Activated T-cell treated with anti-CD3 and anti-CD28 coated beads, Interleukin-2, amount 50 U/mL, for 24 hours (primary cell): ENCODE results near the gene IL22RA2.
"Not testable (repeated sequence)": the region's sequence is repeated elsewhere in the genome, so short reads cannot be mapped to it uniquely, and the experiment has no call there.

Experiments used
- DNase-seq: peaks from one replicate; pipeline ENCODE4 v3.0.0-alpha.2; 2020
- H3K27ac Mint-ChIP-seq: 2 replicates; pipeline ENCODE4 v1.8.0; 2020; ENCODE audit warnings: mild to moderate bottlenecking, mixed read lengths
- H3K27me3 Mint-ChIP-seq: 2 replicates; pipeline ENCODE4 v1.8.0; 2020; ENCODE audit warnings: mixed read lengths
- H3K36me3 Mint-ChIP-seq: 2 replicates; pipeline ENCODE4 v1.8.0; 2020; ENCODE audit warnings: low read depth, mixed read lengths
- H3K4me1 Mint-ChIP-seq: 2 replicates; pipeline ENCODE4 v1.8.0; 2020; ENCODE audit warnings: low read depth, mixed read lengths
- H3K4me3 Mint-ChIP-seq: 2 replicates; pipeline ENCODE4 v1.8.0; 2020; ENCODE audit warnings: mild to moderate bottlenecking, moderate library complexity, mixed read lengths
- H3K9me3 Mint-ChIP-seq: 2 replicates; pipeline ENCODE4 v1.8.0; 2020; ENCODE audit warnings: mixed read lengths

Gene IL22RA2

GRCh38 chr6:137111296-137112066 is 62.0 kb downstream of the IL22RA2 start:
- H3K36me3 Mint-ChIP-seq = no peaks in the 10 kb centered on the region
- DNase-seq = no peak
- no peaks in the 10 kb centered on the region for H3K9me3 Mint-ChIP-seq

GRCh38 chr6:137107767-137108105 is 65.7 kb downstream of the IL22RA2 start:
- peaks cover 5% of the 10 kb centered on the region for H3K27me3 Mint-ChIP-seq
- H3K9me3 Mint-ChIP-seq = no peaks in the 10 kb centered on the region
- H3K4me1 Mint-ChIP-seq = peaks cover 16% of the 10 kb centered on the region
- DNase-seq = no peak
- H3K4me3 Mint-ChIP-seq = no peak overlapping the region
- no peak overlapping the region for H3K27ac Mint-ChIP-seq
- H3K36me3 Mint-ChIP-seq = no peaks in the 10 kb centered on the region

More at GRCh38 chr6:137111296-137112066, 62.0 kb downstream of the IL22RA2 start:
- no peak overlapping the region for H3K4me3 Mint-ChIP-seq
- H3K27ac Mint-ChIP-seq = no peak overlapping the region
- H3K27me3 Mint-ChIP-seq = peaks cover 5% of the 10 kb centered on the region
- no peaks in the 10 kb centered on the region for H3K4me1 Mint-ChIP-seq

- H3K9me3 Mint-ChIP-seq, H3K27ac Mint-ChIP-seq, H3K4me3 Mint-ChIP-seq, H3K36me3 Mint-ChIP-seq, H3K27me3 Mint-ChIP-seq, DNase-seq: not testable (repeated sequence)
- H3K4me1 Mint-ChIP-seq = peaks cover 21% of the 10 kb centered on the region
Measured at GRCh38 chr6:137107047-137107766, 66.2 kb downstream of the IL22RA2 start.

- Mint-ChIP-seq H3K27ac (no peak overlapping the region), H3K36me3 (no peaks in the 10 kb centered on the region), H3K4me3 (no peak overlapping the region), H3K9me3 (no peaks in the 10 kb centered on the region), H3K27me3 (no peaks in the 10 kb centered on the region), H3K4me1 (peaks cover 21% of the 10 kb centered on the region)
- no peak for DNase-seq
Measured at GRCh38 chr6:137106183-137106582, 67.3 kb downstream of the IL22RA2 start.

- Mint-ChIP-seq H3K4me1 (peaks cover 21% of the 10 kb centered on the region), H3K27ac (no peak overlapping the region), H3K27me3 (no peaks in the 10 kb centered on the region), H3K9me3 (no peaks in the 10 kb centered on the region), H3K4me3 (no peak overlapping the region), H3K36me3 (no peaks in the 10 kb centered on the region)
- DNase-seq = no peak
Measured at GRCh38 chr6:137105375-137105774, 68.1 kb downstream of the IL22RA2 start.

GRCh38 chr6:137104926-137105325 is 68.5 kb downstream of the IL22RA2 start:
- H3K4me1 Mint-ChIP-seq = peaks cover 21% of the 10 kb centered on the region
- H3K9me3 Mint-ChIP-seq = no peaks in the 10 kb centered on the region
- no peak overlapping the region for H3K27ac Mint-ChIP-seq
- DNase-seq = no peak
- no peak overlapping the region for H3K4me3 Mint-ChIP-seq
- H3K36me3 Mint-ChIP-seq = no peaks in the 10 kb centered on the region
- no peaks in the 10 kb centered on the region for H3K27me3 Mint-ChIP-seq

GRCh38 chr6:137102851-137103492 is 70.5 kb downstream of the IL22RA2 start:
- peaks cover 24% of the 10 kb centered on the region for H3K4me1 Mint-ChIP-seq
- H3K4me3 Mint-ChIP-seq = no peak overlapping the region
- H3K9me3 Mint-ChIP-seq = no peaks in the 10 kb centered on the region
- H3K36me3 Mint-ChIP-seq = no peaks in the 10 kb centered on the region
- no peaks in the 10 kb centered on the region for H3K27me3 Mint-ChIP-seq
- peak overlapping the region; percentile 20 for H3K27ac Mint-ChIP-seq
- DNase-seq = no peak

- peak overlapping the region; percentile 20 for H3K27ac Mint-ChIP-seq
- H3K36me3 Mint-ChIP-seq = no peaks in the 10 kb centered on the region
- no peaks in the 10 kb centered on the region for H3K9me3 Mint-ChIP-seq
- H3K4me1 Mint-ChIP-seq = peaks cover 24% of the 10 kb centered on the region
- H3K4me3 Mint-ChIP-seq = no peak overlapping the region
- H3K27me3 Mint-ChIP-seq = no peaks in the 10 kb centered on the region
- no peak for DNase-seq
Measured at GRCh38 chr6:137102050-137102848, 71.2 kb downstream of the IL22RA2 start.

GRCh38 chr6:137099689-137100403 is 73.6 kb downstream of the IL22RA2 start:
- no peaks in the 10 kb centered on the region for H3K9me3 Mint-ChIP-seq
- H3K4me3 Mint-ChIP-seq = no peak overlapping the region
- no peak overlapping the region for H3K27ac Mint-ChIP-seq
- H3K27me3 Mint-ChIP-seq = no peaks in the 10 kb centered on the region
- peaks cover 29% of the 10 kb centered on the region for H3K4me1 Mint-ChIP-seq
- H3K36me3 Mint-ChIP-seq = no peaks in the 10 kb centered on the region
- no peak for DNase-seq

- no peak overlapping the region for H3K4me3 Mint-ChIP-seq
- H3K36me3 Mint-ChIP-seq = no peaks in the 10 kb centered on the region
- no peak overlapping the region for H3K27ac Mint-ChIP-seq
- peaks cover 26% of the 10 kb centered on the region for H3K4me1 Mint-ChIP-seq
- no peak for DNase-seq
- H3K27me3 Mint-ChIP-seq = no peaks in the 10 kb centered on the region
- H3K9me3 Mint-ChIP-seq = no peaks in the 10 kb centered on the region
Measured at GRCh38 chr6:137097526-137097925, 75.9 kb downstream of the IL22RA2 start.

GRCh38 chr6:137097057-137097456 is 76.4 kb downstream of the IL22RA2 start:
- DNase-seq = no peak
- H3K4me1 Mint-ChIP-seq = peaks cover 22% of the 10 kb centered on the region
- H3K4me3 Mint-ChIP-seq = no peak overlapping the region
- H3K9me3 Mint-ChIP-seq = no peaks in the 10 kb centered on the region
- H3K36me3 Mint-ChIP-seq = no peaks in the 10 kb centered on the region
- H3K27me3 Mint-ChIP-seq = no peaks in the 10 kb centered on the region
- H3K27ac Mint-ChIP-seq = no peak overlapping the region

- H3K27me3 Mint-ChIP-seq = no peaks in the 10 kb centered on the region
- H3K27ac Mint-ChIP-seq = no peak overlapping the region
- no peak for DNase-seq
- no peaks in the 10 kb centered on the region for H3K36me3 Mint-ChIP-seq
- H3K4me1 Mint-ChIP-seq = peaks cover 22% of the 10 kb centered on the region
- no peak overlapping the region for H3K4me3 Mint-ChIP-seq
- no peaks in the 10 kb centered on the region for H3K9me3 Mint-ChIP-seq
Measured at GRCh38 chr6:137095651-137096238, 77.7 kb downstream of the IL22RA2 start.

- H3K4me3 Mint-ChIP-seq = no peak overlapping the region
- H3K36me3 Mint-ChIP-seq = no peaks in the 10 kb centered on the region
- H3K4me1 Mint-ChIP-seq = peaks cover 22% of the 10 kb centered on the region
- H3K27me3 Mint-ChIP-seq = peaks cover 3% of the 10 kb centered on the region
- H3K27ac Mint-ChIP-seq = no peak overlapping the region
- no peaks in the 10 kb centered on the region for H3K9me3 Mint-ChIP-seq
- DNase-seq = no peak
Measured at GRCh38 chr6:137095093-137095492, 78.4 kb downstream of the IL22RA2 start.
